CD4-positive, alpha-beta T cell treated with Interleukin-2 at 100 ng/mL for 4 hours (primary cell): ENCODE measurements around the gene COPZ1.

Experiments used
- DNase-seq: peaks from one replicate; pipeline ENCODE4 v3.0.0-alpha.2; 2020; ENCODE audit warnings: low spot score

COPZ1 gene

GRCh38 chr12:54394986-54395385 is 70.1 kb downstream of the COPZ1 start:
- DNase-seq = no peak

- DNase-seq = no peak
These were observed 70.6 kb downstream of the COPZ1 start for GRCh38 chr12:54395545-54395944.

- DNase-seq = no peak
These were observed 72.2 kb downstream of the COPZ1 start for GRCh38 chr12:54397157-54397556.

- no peak for DNase-seq
These were observed 73.3 kb downstream of the COPZ1 start for GRCh38 chr12:54398218-54398617.

GRCh38 chr12:54398995-54399793 is 74.3 kb downstream of the COPZ1 start:
- peak; percentile 90 for DNase-seq

GRCh38 chr12:54401119-54401518 is 76.2 kb downstream of the COPZ1 start:
- no peak for DNase-seq
